IPS-18c (cell line): ENCODE measurements around the gene UBE2E2.

ENCODE experiments used
- H3K4me3 ChIP-seq: 2 replicates; pipeline ENCODE4 v1.7.0; 2013; ENCODE audit warnings: low read depth, mild to moderate bottlenecking, low read length, moderate library complexity; ENCODE audit not compliant: insufficient read depth
- H3K9me3 ChIP-seq: one replicate; pipeline ENCODE4 v1.6.1; 2013; ENCODE audit warnings: mild to moderate bottlenecking, low read length, moderate library complexity; ENCODE audit not compliant: control insufficient read depth, insufficient read depth

The UBE2E2 gene

DNA sequence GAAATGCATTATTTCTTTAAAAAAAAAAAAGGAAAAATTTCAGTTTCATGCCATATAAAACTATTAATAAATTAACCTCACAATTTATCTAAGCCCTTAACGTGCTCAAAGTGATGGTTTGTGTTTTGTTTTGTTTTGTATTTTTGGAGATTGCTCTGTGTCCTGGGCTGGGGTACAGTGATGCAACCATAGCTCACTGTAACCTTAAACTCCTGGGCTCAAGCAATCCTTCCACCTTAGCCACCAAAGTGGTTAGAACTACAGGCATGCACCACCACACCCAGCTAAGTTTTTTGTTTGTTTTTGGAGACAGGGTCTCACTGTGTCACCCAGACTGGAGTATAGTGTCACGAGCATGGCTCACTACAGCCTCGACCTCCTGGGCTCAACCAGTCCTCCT, 180.7 kb downstream of the UBE2E2 start:
- Histone ChIP-seq H3K9me3 (no peaks in the 10 kb centered on the region), H3K4me3 (no peak overlapping the region)

DNA sequence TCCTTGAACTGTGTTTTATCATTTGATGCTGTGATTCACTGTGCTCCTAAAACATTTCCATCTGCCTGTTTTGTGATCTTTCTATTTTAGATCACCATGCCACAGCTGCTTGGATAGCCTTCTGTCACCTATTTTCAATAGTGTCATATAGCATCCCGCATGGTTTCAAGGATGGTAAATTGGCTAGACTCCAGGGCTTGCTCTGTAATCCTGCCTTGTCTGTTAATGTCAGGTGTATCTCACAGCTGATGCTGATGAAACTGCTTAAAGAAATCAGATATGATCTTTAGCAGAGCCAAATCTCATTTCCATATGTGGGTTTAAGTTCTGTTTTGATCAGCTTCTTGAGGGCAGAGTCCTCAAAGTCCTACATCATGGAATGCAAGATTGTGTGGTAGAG, 182.2 kb downstream of the UBE2E2 start:
- Histone ChIP-seq H3K4me3 (no peak overlapping the region), H3K9me3 (no peaks in the 10 kb centered on the region)

DNA sequence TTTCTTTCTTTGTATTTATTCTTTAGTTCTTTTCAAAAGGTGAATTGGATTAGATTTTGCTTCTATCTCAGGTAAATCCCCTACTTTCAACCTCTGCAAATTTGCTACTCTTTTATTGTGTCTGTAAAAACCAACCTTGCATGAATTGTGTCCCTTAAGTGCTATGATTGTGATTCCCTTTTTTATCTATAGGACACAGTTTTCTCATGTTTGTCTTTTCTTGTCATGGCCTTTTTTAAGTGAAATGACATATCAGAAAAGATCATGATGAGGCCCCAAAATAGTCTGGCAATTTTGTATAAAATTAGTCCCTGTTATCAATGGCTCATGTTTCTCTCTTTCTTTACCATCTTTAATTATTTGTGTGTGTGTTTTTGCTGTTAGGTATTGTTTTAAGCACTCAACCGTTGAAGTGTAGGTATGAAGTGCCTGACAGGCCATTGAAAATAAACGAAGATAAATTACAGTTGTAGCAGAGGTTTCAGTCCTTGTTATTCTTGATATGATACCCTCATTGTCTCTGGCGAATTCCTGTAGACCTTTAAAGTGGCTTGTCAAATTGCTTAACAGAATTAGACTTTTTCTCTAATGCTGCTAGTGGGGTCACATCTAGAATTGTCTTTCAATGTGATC, 184.3 kb downstream of the UBE2E2 start:
- no peak overlapping the region for H3K4me3 ChIP-seq
- no peaks in the 10 kb centered on the region for H3K9me3 ChIP-seq

DNA sequence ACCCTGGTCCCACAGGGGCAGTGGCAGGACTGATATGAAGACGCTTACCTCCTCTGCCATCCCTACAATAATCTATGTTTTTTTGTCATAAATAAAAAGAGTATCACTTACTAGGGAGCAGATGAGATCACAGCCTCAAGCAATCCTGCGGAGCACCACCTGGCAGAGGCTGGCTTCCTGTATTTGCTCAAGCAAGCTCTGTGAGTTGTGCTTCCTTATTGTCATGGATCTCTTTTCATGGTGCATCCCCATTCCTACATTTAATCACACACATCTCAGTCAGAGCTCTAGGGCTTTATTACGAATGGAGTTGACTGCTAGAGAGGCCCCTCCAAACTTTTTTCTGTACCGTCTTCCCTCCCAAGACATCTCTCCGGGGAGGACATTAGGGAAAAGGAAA, 186.0 kb downstream of the UBE2E2 start:
- H3K4me3 ChIP-seq = no peak overlapping the region

DNA sequence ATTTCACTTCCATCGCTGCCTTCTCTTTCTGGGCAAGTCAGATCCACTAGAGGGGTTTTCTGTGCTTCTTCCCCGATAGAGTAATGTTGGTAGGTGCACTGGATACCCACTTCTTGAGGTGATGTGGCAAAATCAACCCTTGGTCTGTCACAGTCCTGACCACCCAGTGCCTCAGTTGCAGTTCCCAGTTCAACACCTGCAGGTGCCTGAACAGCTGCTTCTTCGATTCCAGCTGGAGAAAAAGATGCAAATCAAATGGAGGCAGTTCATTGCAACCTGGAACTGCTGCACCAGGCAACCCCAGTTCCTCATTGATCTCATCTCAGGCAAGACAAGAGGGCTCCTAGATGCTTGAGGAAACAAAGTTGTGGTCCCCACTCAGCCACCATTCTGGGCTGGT, 186.6 kb downstream of the UBE2E2 start:
- H3K9me3 ChIP-seq = no peaks in the 10 kb centered on the region
- no peak overlapping the region for H3K4me3 ChIP-seq

More for the DNA sequence above, 186.0 kb downstream of the UBE2E2 start:
- no peaks in the 10 kb centered on the region for H3K9me3 ChIP-seq

DNA sequence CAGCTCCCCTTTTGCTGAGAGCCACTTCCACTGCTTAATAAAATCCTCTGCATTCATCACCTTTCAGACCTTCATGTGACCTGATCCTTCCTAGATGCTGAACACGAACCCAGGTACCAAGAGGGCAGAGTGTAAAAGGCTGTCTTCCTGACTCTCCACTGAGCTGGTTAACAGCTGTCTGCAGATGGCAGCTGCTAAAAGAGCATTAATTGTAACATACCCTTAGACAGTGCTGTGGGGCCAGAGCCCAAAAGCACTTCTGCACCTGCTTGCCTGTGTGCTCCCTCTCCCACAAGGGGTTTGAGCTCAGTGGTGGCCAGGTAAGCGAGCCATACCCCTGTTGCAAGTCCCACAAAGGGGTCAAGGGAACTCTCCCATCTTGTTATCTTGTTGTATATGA, 187.3 kb downstream of the UBE2E2 start:
- H3K4me3 ChIP-seq = no peak overlapping the region

DNA sequence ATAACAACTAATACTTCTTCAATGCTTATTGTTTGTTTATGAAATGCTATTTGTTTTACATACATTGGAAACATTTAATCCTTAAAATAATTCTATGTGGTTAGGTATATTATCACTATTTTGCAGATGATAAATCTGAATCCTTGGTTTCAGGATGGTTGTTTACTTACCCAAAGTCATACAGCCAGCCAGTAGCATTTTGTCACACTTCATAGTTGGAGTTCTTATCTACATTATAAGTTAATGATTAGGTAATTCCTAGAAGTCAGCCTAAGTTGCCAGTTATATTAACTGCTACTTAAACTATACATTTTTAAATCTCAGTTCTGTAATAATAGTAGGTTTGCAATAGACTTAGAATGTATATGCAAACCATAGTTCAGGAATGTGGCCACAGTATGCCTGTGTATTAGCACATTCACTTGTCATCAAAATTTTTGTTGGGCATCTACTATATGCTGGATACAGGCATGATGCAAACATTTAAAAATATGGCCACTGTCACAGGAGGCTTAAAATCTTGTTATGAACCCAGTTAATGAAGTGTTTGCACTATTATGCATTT, 187.9 kb downstream of the UBE2E2 start:
- H3K9me3 ChIP-seq = no peaks in the 10 kb centered on the region
- no peak overlapping the region for H3K4me3 ChIP-seq

More for the DNA sequence above, 187.3 kb downstream of the UBE2E2 start:
- H3K9me3 ChIP-seq = no peaks in the 10 kb centered on the region

DNA sequence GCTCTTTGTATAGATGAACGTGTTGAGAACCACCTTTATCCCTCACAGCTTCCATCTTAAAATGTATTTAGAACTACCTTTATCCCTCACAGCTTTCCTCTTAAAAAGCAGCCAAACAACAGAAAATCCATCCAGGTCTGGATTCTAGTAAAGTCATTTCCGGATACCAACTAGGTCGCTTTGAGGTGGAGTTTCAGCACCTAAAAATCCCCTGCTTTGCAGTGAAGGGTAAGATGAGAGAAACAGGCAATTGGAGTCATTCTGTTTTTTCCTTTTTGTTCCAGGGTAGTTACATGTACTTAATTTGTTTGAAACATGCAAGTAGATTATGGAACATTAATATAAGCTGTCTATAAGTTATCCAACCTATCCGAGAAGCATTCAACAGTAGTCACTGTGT, 192.0 kb downstream of the UBE2E2 start:
- Histone ChIP-seq H3K4me3 (no peak overlapping the region), H3K9me3 (no peaks in the 10 kb centered on the region)

DNA sequence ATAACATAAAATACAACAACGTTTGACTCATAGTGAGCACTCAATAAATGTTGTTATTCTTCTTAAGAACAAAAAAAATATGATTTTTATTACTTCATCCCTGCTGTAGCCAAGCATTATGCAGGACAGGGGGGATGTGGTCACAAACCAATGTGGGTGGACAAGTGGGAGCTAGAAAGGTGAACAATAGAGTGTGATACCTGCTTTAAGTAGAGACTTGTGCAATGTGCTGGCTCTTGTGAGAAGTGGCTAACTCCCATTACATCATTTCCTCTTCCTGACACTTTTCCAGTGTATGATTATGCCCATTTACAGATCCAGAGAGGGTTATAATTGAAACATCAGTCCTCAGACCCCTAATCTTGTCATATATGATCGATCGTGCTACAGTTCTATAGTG, 193.6 kb downstream of the UBE2E2 start:
- Histone ChIP-seq H3K4me3 (no peak overlapping the region), H3K9me3 (no peaks in the 10 kb centered on the region)

DNA sequence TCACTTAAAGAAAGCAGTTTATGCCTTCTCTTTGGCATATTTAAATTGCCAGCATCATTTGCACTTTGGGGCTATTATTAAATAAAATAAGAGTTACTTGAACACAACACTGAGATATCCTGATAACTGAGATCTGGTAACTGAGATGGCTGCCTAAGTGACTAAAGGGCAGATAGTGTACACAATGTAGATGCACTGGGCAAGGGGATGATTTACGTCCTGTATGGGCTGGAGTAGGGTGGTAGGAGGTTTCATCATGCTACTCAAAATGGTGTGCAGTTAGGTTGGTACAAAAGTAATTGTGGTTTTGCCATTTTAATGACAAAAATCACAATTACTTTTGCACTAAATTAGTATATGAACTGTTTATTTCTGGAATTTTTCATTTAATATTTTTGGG, 196.1 kb downstream of the UBE2E2 start:
- Histone ChIP-seq H3K4me3 (no peak overlapping the region), H3K9me3 (no peaks in the 10 kb centered on the region)

DNA sequence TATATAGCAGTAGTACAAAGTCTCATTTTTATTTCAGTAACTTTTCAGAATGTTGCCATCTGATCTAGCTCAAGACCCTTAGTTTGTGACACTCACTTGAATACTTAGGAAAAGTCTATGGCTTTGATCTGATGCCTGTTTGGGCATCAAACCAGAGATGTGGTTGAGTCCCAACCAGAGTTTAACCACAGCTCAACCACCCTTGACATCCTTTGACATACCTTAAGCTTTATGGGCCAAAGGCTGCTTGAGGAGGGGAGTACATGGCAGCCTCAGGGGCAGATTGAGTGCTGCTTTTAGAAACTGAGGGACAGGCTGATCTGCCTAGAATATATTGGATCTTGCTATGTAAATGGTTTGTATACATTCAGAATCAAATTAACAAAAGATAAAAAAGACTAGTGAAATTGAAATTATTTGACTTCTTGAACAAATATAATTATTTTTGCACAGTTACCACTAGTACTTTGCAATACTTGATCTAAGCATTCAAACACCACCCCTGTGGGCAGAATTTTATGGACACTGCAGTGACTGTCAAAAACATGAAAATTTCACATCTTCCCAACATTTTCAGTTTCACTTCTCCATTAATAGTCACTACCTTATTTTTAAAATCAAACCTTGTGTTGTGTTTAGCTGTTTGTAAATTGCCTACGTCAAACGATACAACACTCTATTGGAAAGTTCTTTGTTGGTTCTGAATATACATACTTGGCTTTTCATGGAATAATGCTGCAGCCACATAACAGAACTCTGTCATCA, 199.8 kb downstream of the UBE2E2 start:
- Histone ChIP-seq H3K4me3 (no peak overlapping the region), H3K9me3 (no peaks in the 10 kb centered on the region)

DNA sequence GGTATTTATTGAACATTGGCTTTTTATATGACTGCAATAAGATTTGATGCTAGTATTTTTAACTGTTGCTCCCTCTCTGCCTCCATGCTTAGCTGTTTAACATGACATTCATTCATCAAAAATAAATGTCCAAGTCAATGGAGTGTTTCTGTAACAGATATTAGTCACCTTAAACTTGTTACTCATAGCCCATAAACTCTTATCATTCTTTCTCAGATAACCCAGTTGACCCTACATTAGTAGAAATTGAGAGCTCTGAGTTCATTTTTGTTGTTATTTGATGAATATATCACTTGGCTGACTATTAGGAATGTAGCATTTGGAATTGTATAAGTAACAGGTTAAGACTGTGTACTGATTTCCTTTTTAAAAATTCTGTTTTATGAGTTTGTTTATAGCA, 201.1 kb downstream of the UBE2E2 start:
- Histone ChIP-seq H3K4me3 (no peak overlapping the region), H3K9me3 (no peaks in the 10 kb centered on the region)

DNA sequence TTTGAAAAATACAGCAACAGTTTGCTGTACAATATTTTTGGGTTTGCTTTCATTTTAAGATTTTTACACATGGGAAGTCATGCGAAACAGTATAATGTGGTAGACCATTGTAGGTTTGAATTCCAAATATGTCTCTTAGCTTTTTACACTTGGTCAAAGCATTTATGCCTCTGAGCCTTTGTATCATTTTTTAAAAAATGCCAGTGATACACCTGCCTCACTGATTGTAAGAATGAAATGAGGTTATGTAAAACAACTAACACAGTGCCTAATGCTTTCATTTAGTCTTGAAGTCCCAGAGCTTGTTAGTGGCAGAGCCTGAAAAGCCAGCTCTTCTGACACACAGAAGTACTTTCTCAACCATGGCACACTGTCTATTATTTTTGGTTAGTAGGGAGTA, 202.0 kb downstream of the UBE2E2 start:
- H3K4me3 ChIP-seq = no peak overlapping the region
- no peaks in the 10 kb centered on the region for H3K9me3 ChIP-seq

DNA sequence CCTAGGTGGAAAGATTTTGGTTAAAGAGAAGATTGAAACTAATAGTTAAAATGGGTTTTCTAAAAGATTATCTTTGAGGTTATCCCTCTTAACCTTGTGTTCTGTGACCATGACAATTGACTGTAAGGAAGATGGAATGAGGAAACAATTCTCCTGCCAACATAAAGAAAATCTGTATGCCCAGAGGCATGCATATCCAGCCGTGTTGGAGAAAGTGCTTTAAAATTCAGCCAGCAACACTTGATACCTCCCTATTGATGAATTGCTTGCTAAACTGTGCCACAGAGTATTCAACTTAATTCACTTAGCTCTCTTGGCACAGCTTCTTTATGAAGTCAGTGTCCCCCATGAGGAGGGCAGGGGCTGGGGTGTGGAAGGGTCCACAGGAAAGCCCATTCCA, 203.5 kb downstream of the UBE2E2 start:
- Histone ChIP-seq H3K9me3 (no peaks in the 10 kb centered on the region), H3K4me3 (no peak overlapping the region)

DNA sequence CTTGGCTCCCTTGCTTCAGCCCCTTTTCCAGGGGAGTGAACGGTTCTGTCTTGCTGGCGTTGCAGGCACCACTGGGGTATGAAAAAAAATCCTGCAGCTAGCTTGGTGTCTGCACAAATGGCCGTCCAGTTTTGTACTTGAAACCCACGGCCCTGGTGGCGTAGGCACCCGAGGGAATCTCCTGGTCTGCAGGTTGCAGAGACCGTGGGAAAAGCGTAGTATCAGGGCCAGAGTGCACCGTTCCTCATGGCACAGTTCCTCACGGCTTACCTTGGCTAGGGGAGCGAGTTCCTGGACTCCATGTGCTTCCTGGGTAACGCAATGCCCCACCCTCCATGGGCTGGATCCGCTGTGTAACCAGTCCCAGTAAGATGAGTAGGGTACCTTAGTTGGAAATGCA, 214.9 kb downstream of the UBE2E2 start:
- Histone ChIP-seq H3K4me3 (no peak overlapping the region), H3K9me3 (peaks cover 3% of the 10 kb centered on the region)

DNA sequence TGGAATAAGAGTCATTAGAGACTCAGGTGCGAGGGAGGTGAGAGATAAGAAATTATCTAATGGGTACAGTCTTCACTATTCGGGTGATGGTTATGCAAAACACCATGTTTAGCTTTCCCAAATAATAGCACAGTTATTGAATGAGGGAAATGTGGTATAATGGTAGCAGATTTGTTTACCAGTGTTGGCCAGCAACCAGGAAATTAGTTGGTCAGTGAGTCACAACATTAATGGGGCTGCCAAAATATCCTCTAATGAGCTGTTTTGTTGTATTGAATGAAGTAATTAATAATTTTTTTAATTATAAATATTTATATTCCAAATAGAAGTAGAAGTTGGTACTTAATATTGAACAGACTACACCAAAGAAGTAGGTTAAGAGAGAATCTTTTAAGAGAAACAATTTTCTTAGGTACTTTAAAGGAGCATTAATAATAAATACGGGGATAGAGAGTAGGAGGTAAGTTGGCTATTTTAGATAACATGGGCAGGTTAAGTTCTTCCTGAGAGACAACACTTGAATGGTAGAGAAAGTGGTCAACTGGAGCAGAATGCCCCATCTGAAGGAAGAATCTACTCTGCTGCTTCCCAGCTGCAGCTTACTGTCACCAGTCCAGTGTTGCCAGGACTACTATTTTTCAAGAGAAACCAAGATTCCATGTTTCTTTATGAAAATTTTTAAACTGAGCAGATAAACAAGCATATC, 218.8 kb downstream of the UBE2E2 start:
- Histone ChIP-seq H3K4me3 (no peak overlapping the region), H3K9me3 (no peaks in the 10 kb centered on the region)

DNA sequence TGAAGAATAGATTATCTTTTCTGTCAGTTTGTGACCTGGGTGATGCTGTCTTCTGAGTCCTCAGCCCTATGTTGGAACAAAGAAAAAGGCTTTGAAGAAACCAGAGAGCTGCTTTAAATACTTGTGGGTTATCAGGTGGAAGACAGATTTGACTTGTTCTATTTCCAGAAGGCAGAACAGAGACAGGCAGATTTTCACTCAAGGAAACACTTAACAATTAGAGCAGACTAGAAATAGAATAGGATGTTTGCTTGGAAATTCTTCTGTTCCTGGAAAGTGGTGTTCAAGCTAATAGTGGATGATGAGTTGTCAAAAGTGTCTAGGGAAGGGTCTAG, 219.4 kb downstream of the UBE2E2 start:
- Histone ChIP-seq H3K4me3 (no peak overlapping the region), H3K9me3 (no peaks in the 10 kb centered on the region)

DNA sequence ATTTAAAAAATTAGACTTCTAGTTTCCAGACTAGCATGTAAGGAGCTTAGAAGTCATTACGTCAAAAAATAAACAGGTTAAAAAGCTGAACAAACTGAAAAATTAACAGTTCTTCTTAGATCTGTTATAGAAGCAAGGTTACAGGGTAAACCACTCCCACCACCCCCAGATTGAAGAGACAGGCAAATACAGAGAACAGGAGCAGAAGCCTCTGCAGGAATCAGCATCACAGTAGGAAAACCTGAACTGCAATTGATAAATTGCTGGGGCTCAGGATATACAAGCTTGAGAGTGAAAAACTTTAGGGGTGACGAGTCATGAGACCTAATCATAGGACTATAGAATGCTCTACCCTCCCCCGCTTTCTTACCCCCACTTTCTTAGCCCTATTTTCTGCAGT, 222.3 kb downstream of the UBE2E2 start:
- Histone ChIP-seq H3K4me3 (no peak overlapping the region), H3K9me3 (no peaks in the 10 kb centered on the region)
